VCaP (cell line): ENCODE results near the gene SH3D21.

Source experiments
- H3K27ac ChIP-seq: fragments of 450-650 bp; 2 replicates; pipeline ENCODE4 v1.5.1; 2017
- TF ChIP-seq, protein P1 (sequence below): fragments of 450-650 bp; conservative IDR thresholded peaks from 2 replicates; pipeline ENCODE4 v1.5.1; 2017; ENCODE audit warnings: mild to moderate bottlenecking, moderate library complexity

Gene SH3D21

GRCh38 chr1:36330940-36331339, 24.8 kb downstream of the SH3D21 start:
- no peak overlapping the region for H3K27ac ChIP-seq
- TF ChIP-seq, protein P1, sequence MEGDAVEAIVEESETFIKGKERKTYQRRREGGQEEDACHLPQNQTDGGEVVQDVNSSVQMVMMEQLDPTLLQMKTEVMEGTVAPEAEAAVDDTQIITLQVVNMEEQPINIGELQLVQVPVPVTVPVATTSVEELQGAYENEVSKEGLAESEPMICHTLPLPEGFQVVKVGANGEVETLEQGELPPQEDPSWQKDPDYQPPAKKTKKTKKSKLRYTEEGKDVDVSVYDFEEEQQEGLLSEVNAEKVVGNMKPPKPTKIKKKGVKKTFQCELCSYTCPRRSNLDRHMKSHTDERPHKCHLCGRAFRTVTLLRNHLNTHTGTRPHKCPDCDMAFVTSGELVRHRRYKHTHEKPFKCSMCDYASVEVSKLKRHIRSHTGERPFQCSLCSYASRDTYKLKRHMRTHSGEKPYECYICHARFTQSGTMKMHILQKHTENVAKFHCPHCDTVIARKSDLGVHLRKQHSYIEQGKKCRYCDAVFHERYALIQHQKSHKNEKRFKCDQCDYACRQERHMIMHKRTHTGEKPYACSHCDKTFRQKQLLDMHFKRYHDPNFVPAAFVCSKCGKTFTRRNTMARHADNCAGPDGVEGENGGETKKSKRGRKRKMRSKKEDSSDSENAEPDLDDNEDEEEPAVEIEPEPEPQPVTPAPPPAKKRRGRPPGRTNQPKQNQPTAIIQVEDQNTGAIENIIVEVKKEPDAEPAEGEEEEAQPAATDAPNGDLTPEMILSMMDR, result no peak

- TF ChIP-seq, protein P1, result no peak
Measured at GRCh38 chr1:36337830-36338229, 31.7 kb downstream of the SH3D21 start.

GRCh38 chr1:36339215-36339614, 33.0 kb downstream of the SH3D21 start:
- TF ChIP-seq, protein P1, result no peak

More at GRCh38 chr1:36337830-36338229, 31.7 kb downstream of the SH3D21 start:
- no peak overlapping the region for H3K27ac ChIP-seq

GRCh38 chr1:36339615-36340014, 33.4 kb downstream of the SH3D21 start:
- TF ChIP-seq, protein P1, result no peak
- no peak overlapping the region for H3K27ac ChIP-seq

More at GRCh38 chr1:36339215-36339614, 33.0 kb downstream of the SH3D21 start:
- no peak overlapping the region for H3K27ac ChIP-seq

DNA sequence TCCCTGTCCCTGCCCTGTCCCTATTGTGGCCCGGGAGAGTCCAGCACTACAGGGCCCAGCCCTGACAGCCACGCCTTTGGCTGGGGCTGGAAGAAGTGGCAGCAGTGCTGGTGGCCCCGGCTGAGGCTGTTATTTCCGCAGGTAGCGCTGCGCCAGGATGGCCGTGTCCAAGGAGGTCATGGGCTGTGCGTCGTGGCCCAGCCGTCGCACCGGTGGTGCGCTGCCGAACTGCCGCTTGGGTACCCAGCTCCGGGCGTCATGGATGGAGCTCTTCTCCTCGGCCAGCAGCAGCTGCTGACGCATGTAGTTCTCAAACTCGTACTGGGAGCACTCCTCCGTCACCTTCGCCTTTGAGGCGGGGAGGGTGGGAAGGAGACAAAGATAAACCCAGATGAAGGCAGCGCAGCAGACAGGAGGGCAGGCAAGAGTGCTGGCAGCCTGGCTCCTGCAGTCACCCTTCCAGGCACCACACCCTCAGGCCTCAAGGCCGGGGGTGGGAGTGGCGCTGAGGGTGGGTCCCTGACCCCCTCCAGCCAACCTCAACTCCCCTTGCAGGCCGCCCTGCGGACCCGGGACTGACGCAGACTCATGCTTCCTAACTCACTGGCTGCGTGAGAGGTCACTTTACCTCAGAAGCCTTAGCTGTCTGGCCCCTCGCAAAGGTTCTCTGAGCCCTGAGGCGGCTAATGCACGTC, 35.6 kb downstream of the SH3D21 start:
- H3K27ac ChIP-seq, result no peak overlapping the region
- TF ChIP-seq, protein P1, result no peak

DNA sequence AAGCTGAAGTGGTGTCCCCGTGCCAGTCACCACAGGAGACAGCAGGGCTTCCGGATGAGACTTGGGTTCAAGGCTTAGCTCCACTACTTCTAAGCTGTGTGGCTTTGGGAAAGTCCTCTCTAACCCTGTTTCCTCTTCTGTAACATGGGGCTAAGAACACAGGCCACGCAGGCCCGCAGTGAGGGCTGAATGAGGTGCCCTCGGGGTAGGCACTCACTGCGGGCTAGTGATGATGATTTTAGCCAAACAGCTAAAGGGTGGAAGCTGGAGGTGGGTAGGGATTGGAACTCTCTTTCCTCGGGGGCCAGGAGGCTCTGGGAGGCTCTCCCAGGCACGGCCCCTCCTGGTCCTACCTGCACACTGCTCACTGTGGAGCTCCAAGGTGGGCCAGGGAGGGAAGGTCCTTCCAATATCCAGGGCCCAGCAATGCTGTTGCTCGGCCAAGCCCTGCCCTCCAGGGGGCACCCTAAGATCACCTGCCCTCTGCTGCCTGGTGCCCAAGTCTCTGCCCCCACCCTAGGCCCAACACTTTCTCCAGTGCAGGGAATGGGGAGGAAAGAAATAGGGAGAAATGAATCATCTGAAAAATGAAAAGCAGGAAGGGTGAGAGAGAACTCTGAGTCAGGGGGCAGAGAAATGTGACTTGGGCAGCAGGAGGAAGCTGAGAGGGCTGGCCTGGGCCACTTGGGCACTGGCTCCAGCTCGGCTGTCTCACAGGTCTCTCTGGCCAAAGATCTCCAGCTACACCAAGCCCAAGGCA, 36.4 kb downstream of the SH3D21 start:
- no peak overlapping the region for H3K27ac ChIP-seq
- TF ChIP-seq, protein P1, result peak; percentile 84

DNA sequence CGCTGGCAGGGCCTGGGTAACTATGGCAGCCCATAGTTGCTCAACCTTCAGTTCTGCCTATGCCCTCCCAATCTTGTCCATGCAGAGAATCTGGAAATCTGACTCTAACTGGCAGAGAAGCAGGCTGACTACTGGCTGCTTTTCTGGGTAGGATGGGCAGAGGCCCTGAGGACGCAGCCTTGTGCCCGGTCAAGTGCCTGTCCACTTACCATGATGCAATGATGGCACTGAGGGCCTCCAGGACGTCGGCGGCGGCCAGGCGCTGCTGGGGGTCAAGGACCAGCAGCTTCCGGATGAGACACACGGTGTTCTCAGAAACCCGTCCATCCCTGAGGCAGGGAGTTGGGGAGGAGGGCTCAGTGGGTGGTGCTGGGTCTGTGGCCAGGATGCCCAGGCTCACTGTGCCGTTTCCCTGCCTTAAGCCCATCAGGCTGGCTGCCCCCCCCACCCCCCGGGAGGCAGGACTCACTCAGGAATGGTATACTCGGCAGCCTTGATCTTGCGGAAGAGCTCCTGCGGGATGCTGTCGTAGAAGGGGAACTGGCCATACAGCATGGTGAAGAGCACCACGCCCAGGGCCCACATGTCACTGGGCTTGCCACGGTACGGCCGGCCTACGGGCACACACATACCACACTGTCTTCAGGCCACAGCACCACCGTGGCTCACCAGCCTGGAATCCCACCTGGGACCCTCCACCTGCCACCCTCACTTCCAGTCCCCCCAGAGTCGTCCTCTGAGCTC, 37.7 kb downstream of the SH3D21 start:
- TF ChIP-seq, protein P1, result no peak
- no peak overlapping the region for H3K27ac ChIP-seq
